ELR (cell line): Measurements from ENCODE around the gene BAHCC1.

ENCODE experiments used
- DNase-seq: peaks from one replicate; pipeline ENCODE4 v3.0.0-alpha.2; 2015; ENCODE audit warnings: low read depth

BAHCC1 gene

GRCh38 chr17:81386646-81387099 lies 8.6 kb upstream of the BAHCC1 start:
- peak; percentile 39 for DNase-seq

GRCh38 chr17:81387100-81388090 lies 7.9 kb upstream of the BAHCC1 start:
- peak; percentile 64 for DNase-seq

DNA sequence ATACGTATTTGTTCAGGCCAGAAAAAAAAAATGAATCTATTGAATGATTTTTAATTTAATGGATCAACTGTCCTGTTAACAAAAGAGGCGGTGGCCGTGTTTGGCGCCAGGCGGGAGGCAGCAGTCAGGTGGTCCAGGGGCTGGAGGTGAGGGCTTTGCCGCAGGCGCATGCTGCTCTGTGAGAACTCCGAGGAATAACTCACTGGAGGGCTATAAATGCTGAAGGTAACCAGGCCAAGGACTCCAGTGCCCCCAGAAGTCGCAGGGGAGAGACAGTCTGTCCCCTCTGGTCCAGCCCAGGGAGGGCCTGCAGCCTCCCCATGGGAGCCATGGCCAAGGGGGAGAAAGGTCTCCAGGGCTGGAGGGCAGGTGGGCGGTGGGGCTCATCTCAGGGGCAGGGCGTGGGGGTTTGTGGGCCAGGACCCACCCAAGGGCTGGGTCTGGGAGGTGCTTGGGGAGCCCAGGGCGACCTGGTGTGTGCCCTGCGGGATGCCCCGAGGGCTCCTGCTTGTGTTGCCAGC lies 7.1 kb upstream of the BAHCC1 start:
- no peak for DNase-seq

- no peak for DNase-seq
Observed at GRCh38 chr17:81388612-81389367, 6.5 kb upstream of the BAHCC1 start.

DNA sequence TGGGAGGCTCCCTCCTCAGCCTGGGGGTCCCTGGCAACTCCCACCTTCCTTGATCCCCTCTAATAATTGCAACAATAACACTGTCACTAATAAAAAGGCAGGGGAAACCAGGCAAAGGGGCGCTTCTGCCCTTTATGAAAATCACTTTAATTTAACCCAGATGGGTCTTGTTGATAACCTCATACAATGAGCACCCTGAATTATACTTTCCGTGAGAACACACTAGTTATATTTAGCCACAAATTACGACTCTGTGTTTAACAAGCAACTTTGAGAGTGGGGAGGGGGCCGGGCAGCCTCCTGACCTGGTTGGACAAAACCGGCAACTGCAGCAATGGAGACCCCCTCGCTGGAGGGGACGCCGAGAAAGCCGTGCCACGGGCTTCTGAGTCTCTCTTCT lies 5.7 kb upstream of the BAHCC1 start:
- DNase-seq, result no peak

DNA sequence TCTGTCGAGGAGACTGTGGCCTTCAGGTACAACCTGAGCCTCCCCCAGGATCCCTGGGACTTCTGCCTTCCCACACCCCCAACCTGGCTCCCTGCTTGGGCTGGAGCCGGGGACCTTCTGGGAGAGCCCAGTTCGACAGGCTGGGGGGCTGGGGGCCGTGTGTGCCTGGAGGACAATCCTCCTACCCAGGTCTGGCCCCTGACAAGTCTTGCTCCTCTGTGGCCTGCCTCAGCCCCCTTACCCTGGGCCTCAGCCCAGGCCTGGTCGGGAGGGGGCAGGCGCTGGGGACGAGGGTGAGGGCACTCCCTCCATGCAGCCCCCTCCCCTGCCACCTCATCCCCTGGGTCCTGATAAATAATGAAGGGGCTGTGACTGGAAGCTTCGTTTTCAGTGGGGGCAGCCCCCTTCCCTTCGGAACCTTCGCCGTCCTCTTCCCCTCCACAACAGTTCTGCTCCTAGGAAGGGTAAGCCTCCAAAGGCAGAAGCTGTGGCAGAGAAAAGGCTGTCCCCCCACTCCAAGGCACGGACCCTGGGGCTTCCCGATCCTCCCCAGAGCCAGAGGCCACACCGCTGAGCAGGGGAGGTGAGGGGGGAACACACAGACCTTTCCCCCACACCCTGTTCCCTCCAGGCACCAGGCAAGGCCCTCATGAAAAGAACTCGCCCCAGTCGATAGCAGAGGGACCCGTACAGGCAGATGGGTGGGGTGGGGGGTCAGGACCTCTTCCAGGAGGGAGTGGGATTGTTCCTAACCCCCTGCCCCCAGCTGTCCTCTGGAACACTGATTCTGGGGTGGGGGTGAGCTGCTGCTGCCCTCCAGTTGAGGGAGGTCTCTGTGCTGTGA lies 5.0 kb upstream of the BAHCC1 start:
- DNase-seq, result no peak

DNA sequence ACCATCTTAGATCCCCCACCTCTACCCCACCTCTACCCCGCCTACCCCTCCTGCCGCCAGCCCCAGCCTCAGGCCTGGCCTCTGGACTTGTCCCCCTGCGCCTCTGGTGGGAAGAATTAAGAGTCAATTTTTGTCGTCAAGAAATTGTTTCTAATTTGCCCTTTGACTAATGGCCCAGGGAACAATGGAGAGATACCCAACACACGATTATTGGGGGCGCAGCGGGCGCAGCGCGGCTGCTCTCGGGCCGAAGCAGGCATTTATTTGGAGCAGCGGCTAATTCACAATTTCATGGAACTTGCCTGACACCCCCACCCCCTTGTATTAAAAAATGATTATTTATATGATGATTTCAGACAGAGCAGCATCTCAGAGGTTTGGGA lies 4.4 kb upstream of the BAHCC1 start:
- DNase-seq, result no peak

DNA sequence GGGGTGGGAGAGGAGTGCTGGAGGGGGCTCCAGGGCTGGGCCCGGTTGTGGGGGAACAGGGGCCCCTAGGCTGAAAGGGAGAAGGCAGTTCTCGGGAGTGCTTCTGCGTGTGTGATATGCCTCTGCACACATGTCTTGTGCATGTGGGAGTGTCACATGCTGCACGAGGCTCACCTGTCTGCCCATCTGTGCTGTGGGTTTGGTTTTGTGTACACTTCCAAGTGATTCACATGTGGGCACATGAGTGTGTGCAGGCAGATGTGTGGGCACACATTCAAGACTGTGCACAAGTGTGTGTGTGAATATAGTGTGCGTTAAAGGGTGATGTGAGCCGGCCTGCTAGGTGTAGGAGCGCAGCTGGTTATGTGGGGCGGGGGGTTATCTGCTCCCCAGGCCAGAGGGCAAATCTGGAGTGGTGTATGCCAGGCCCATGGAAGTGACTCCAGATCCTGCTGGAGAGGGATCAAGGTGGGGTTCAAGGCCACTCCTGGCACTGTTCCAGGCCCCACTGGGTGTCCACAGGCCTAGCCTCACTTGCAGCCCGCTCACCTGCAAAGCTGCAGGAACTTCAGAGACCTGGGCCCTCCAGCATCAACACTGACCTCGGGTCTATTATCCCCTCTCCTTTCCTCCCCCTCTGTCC lies 3.8 kb upstream of the BAHCC1 start:
- no peak for DNase-seq

DNA sequence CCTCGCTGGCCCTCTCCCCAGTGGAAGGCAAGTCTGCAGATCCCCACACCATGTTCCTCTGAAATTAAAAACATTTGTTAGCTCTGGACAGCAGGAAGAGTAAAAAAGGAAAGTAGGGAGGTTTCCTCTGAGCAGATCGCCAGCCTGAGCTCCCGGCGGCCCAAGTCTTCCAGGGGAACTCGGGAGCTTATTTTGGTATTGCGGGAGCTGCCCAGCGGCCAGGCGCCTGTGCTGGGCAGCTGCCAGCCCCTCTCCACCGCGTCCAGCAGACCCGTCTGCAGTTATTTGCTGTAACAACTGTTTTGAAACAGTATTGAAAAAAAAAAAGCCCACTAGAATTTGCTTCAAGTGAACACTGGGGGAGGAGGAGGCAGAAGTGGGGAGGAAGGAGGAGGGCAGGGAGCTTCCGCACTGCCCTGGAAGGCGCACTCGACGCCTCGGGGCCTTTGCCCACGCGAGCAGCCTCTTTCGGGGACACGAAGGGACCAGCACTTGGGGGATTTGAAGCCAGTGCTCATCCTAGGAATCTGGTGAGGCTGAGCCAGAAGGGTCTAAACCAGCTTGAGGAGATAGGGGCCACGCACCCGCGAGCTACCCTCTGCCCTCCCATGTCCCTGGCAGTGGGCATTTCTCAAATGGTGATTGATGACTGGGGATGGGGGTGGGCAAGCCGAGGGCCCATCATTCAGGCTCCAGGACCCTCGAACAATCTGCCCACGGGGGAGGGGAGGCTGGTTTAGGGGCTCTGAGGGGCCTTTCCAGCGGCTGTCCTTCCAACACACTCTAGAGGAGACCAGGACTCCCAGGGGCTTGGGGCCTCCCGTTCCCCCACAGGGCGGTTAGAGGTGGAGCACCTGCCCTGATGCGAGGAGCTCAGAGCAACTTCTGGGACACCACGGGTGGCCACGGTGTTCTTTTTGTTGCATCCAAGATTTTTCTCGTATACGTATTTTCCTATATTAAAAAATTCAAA lies 3.0 kb upstream of the BAHCC1 start:
- no peak for DNase-seq

DNA sequence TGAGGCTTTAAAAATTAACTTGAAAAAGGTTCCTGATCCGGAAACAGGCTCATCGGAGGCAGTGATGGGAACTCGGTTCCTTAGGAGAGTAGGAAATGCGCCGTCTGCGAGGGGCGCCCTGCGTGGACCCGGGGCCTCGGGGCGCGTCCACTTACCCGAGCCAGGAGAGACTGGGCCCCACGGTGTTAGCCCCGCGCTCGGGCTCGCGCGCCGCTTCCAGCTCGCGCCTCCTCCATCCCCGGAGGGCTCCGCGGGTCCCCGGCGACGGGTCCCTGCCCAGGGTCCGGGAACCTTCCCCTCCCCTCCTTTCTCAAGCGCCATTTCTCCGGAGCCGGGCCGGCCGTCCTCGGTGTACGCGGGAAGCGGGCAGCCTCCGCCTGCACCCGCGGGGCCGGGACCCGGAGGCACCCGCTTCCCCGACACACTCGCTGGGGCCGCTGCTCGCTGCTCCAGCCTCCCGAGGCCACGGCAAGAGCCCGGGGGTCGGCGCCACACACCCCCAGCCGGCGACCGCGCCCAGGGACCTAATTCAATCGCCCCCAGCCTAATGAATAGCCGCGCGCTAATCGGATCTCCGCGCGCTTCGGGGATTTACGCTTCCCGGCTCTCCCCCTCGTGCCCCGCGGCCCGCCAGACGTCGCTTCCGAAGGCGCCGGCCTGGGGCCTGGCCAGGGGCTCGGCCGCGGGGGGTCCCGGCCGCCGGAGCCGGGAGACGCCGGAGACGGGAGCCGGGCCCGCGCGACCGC lies 2.2 kb upstream of the BAHCC1 start:
- DNase-seq, result peak; percentile 53

DNA sequence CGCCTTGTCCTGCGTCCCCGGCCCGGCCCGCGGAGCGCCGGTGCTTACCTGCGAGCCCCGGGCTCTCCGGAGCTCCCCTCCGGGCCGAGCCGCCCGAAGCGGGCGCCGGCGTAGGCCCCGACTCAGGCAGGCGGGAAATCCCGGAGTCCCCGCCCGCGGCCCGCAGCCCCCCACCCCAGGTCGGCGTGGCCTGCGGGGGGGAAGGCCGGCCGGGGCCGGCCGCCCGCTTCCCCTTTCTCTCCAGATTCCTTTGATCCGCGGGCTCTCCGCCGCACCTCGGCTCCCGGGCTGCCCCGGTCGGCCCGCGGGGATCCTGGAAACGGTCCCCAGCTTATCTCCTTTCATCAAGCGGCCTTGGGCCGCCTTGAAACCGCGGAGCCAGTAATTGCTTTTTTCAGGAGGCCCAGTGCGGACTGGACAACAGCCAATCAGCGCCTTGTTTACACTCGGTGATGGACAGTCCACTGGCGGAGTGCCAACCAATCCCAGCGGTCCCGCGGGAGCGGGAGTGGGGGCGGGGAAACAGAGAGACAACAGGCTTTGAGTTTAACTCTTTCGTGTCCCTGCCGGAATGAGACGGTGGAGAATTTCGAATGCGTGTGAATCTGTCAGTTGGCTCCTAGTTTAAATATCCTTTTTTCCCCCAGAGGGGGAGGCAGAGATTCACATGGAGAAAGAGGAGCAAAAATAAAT lies 1.4 kb upstream of the BAHCC1 start:
- peak; percentile 100 for DNase-seq

DNA sequence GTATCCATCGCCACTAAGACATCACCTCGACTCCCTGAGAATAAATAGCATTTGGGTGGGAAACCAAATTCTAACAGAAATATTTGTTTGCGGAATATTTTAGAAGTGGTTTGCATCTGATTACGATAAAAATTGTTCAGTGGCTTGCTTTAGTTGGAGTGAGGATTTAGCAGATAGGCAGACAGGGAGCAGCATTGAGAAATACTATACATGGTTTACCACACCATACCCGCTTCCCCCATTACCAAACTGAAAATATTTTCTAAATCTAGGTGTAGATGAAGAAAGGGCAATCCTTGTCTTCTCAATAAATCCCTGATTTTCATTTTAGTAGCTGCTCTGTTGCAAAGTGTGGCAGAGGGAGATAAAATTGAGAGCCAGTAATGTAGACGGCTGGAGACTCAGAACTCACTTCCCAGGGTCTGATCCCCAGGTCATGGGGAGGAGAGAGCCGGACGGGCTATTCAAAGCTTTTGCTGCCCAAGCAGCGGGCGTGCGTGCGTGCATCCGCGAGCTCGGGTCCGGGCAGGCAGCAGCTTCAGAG lies 808 bp upstream of the BAHCC1 start:
- DNase-seq, result no peak

GRCh38 chr17:81395600-81396277 lies 482 bp downstream of the BAHCC1 start:
- peak; percentile 44 for DNase-seq

GRCh38 chr17:81396278-81396721 lies 1.0 kb downstream of the BAHCC1 start:
- DNase-seq, result no peak

GRCh38 chr17:81396722-81397313 lies 1.6 kb downstream of the BAHCC1 start:
- DNase-seq, result peak; percentile 84

DNA sequence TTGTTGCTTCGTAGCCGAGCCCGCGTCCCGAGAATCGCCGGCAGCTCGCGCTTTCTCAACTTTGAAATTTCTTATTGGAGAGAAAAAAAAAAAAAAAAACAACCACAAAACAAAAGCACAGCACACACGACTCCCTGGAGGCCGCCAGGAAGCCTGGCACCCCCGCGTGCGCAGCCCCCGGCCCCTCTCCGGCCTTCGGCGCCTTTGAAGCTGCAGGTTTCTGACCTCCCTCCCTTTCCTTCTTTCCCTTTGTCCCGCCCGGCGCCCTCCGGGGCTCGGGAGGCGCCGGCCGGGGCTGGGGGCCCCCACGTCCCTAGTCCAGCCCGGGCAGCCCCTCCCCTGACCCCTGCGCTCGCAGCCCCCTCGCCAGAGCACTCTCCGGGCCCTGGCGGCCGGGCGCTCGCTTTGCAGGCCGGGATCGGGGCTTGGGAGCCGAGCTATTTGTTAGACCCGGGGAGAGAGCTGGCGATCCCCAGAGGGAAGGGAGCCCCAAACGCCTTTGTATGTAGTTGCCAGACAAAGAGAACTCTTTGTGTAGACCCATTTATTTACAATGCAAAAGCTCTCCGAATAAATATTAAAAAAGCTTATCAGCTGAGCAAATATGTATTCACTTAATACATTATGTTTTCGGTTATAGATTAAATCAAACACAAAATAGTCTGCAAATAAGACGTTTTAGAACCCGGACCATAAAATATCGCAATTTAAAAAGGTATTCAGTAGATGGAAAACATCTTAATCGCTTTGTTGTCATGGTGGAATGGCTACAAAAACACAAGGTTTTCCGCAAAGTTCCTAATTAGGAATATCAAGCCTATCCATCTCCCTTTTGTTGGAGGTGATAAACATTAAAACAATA lies 2.3 kb downstream of the BAHCC1 start:
- DNase-seq, result peak; percentile 87
